ENCODE results near the gene CADM3. TPM values are rescaled to one million over a fixed set of nuclear protein-coding genes. Genes with fewer than 3 reads are reported as not detected.

The CADM3 gene
- total RNA-seq, 2 donors from 2014 or later: 7.2 to 8.7 TPM

GRCh38 chr1:159212596-159212995, 41.2 kb downstream of the CADM3 start:
- H3K4me1 ChIP-seq (ENCODE audit: control insufficient read depth in 1 of 2, low read depth in 2 of 2): no peaks in the 10 kb centered on the region
- no peak for ATAC-seq (ENCODE audit: insufficient number of reproducible peaks, low FRiP score, low read depth)
- no peak for TF ChIP-seq CTCF (IDR thresholded peaks at IDR 0.05)
- H3K4me3 ChIP-seq: no peak overlapping the region
- no peak overlapping the region for H3K27ac ChIP-seq
- no peak for DNase-seq (ENCODE audit: low spot score)
- no peaks in the 10 kb centered on the region for H3K36me3 ChIP-seq
- peaks cover 3% of the 10 kb centered on the region for H3K27me3 ChIP-seq (replicated peaks; ENCODE audit: insufficient read depth)
- no peaks in the 10 kb centered on the region for H3K9me3 ChIP-seq

- H3K27ac ChIP-seq: no peak overlapping the region
- H3K9me3 ChIP-seq: no peaks in the 10 kb centered on the region
- ATAC-seq (ENCODE audit: insufficient number of reproducible peaks, low FRiP score, low read depth): no peak
- H3K36me3 ChIP-seq: no peaks in the 10 kb centered on the region
- no peak overlapping the region for H3K4me3 ChIP-seq
- TF ChIP-seq CTCF (IDR thresholded peaks at IDR 0.05): peak; percentile 79
- DNase-seq (ENCODE audit: low spot score): no peak
- no peaks in the 10 kb centered on the region for H3K4me1 ChIP-seq (ENCODE audit: control insufficient read depth in 1 of 2, low read depth in 2 of 2)
- no peaks in the 10 kb centered on the region for H3K27me3 ChIP-seq (replicated peaks; ENCODE audit: insufficient read depth)
Observed at GRCh38 chr1:159214149-159214760, 42.8 kb downstream of the CADM3 start.

GRCh38 chr1:159218649-159219636, 47.5 kb downstream of the CADM3 start:
- Histone ChIP-seq H3K36me3 (no peaks in the 10 kb centered on the region), H3K4me1 (ENCODE audit: control insufficient read depth in 1 of 2, low read depth in 2 of 2) (no peaks in the 10 kb centered on the region), H3K9me3 (no peaks in the 10 kb centered on the region), H3K27me3 (replicated peaks; ENCODE audit: insufficient read depth) (no peaks in the 10 kb centered on the region), H3K27ac (no peak overlapping the region), H3K4me3 (no peak overlapping the region)
- DNase-seq (ENCODE audit: low spot score) (no peak), ATAC-seq (ENCODE audit: insufficient number of reproducible peaks, low FRiP score, low read depth) (no peak)
- no peak for TF ChIP-seq CTCF (IDR thresholded peaks at IDR 0.05)

GRCh38 chr1:159222075-159222865, 50.9 kb downstream of the CADM3 start:
- no peaks in the 10 kb centered on the region for H3K9me3 ChIP-seq
- H3K27me3 ChIP-seq (replicated peaks; ENCODE audit: insufficient read depth): no peaks in the 10 kb centered on the region
- H3K4me1 ChIP-seq (ENCODE audit: control insufficient read depth in 1 of 2, low read depth in 2 of 2): no peaks in the 10 kb centered on the region
- no peak overlapping the region for H3K4me3 ChIP-seq
- ATAC-seq (ENCODE audit: insufficient number of reproducible peaks, low FRiP score, low read depth) (no peak), DNase-seq (ENCODE audit: low spot score) (no peak)
- no peaks in the 10 kb centered on the region for H3K36me3 ChIP-seq
- no peak for TF ChIP-seq CTCF (IDR thresholded peaks at IDR 0.05)
- H3K27ac ChIP-seq: no peak overlapping the region

GRCh38 chr1:159223004-159223403, 51.6 kb downstream of the CADM3 start:
- no peaks in the 10 kb centered on the region for H3K4me1 ChIP-seq (ENCODE audit: control insufficient read depth in 1 of 2, low read depth in 2 of 2)
- no peaks in the 10 kb centered on the region for H3K36me3 ChIP-seq
- ATAC-seq (ENCODE audit: insufficient number of reproducible peaks, low FRiP score, low read depth): no peak
- no peak for DNase-seq (ENCODE audit: low spot score)
- no peak for TF ChIP-seq CTCF (IDR thresholded peaks at IDR 0.05)
- H3K4me3 ChIP-seq: no peak overlapping the region
- no peak overlapping the region for H3K27ac ChIP-seq
- H3K9me3 ChIP-seq: no peaks in the 10 kb centered on the region
- H3K27me3 ChIP-seq (replicated peaks; ENCODE audit: insufficient read depth): no peaks in the 10 kb centered on the region
